ENCODE measurements around the gene TGIF2. TPM values are rescaled to one million over a fixed set of nuclear protein-coding genes. Genes with fewer than 3 reads are reported as not detected.
A peak's percentile ranks its signal among the peaks of the same experiment; 100 is the strongest.

TGIF2 gene
- total and polyA plus RNA-seq, 2 of the 13 experiments (the other 11 are each of a cell fraction or from before 2014, with no cell fraction given) = 41.3 to 53.9 TPM

- TF ChIP-seq LRRFIP1 (CRISPR knock-in tag; conservative IDR thresholded peaks at IDR 0.05) = no peak; the same call in 1 of the 2 replicates
- TF ChIP-seq ZNF780A (CRISPR knock-in tag; IDR thresholded peaks at IDR 0.05) = peak; percentile 19; the same call in 1 of the 2 replicates
- TF ChIP-seq AHR (CRISPR knock-in tag; IDR thresholded peaks at IDR 0.05) = no peak; the same call in 1 of the 2 replicates
- TF ChIP-seq MBD4 (IDR thresholded peaks at IDR 0.05; ENCODE audit: borderline replicate concordance, low read length) = no peak
- peak; percentile 89 for TF ChIP-seq ZHX1 (CRISPR knock-in tag; IDR thresholded peaks at IDR 0.05; ENCODE audit: low read depth)
- TF ChIP-seq SAFB2 (CRISPR knock-in tag; IDR thresholded peaks at IDR 0.05; ENCODE audit: borderline replicate concordance, low read depth) = peak; percentile 93; the same call in 1 of the 2 replicates
- peak; percentile 85 for TF ChIP-seq ARID3A (IDR thresholded peaks at IDR 0.05; ENCODE audit: low read depth, low read length)
- TF ChIP-seq ZBTB49 (CRISPR knock-in tag; IDR thresholded peaks at IDR 0.05; ENCODE audit: borderline replicate concordance) = peak; percentile 80; the same call in 1 of the 2 replicates
- peak; percentile 85 for TF ChIP-seq CEBPG (CRISPR knock-in tag; IDR thresholded peaks at IDR 0.05)
- TF ChIP-seq TERF1 (CRISPR knock-in tag; IDR thresholded peaks at IDR 0.05) = 0 out of 2 replicates have a peak, but pooled peaks have one; percentile 6
- no peak for TF ChIP-seq USF2 (IDR thresholded peaks at IDR 0.05; ENCODE audit: low read depth, low read length)
- no peak; the same call in 1 of the 2 replicates for TF ChIP-seq USF2 (CRISPR knock-in tag; IDR thresholded peaks at IDR 0.05; ENCODE audit: borderline replicate concordance)
- peak; percentile 98 for TF ChIP-seq KMT2B (CRISPR knock-in tag; IDR thresholded peaks at IDR 0.05)
- TF ChIP-seq SNAPC2 (CRISPR knock-in tag; IDR thresholded peaks at IDR 0.05) = peak; percentile 31; the same call in 1 of the 2 replicates
- TF ChIP-seq ZKSCAN8 (CRISPR knock-in tag; IDR thresholded peaks at IDR 0.05; ENCODE audit: borderline replicate concordance) = peak; percentile 98
These were observed 32.2 kb downstream of the TGIF2 start, which contains the start of gene RAB5IF (continued) for GRCh38 chr20:36605399-36606157.
